GM12875 (cell line): ENCODE measurements around the gene YOD1.

ENCODE experiments used
- H3K4me3 ChIP-seq: one replicate; pipeline ENCODE4 v1.5.1; 2011; ENCODE audit warnings: low read depth, low read length, control low read depth
- TF ChIP-seq, protein P1 (sequence below): IDR thresholded peaks from 2 replicates; pipeline ENCODE4 v1.5.1; 2011; ENCODE audit warnings: low read depth, mild to moderate bottlenecking, control low read depth, inconsistent platforms, low read length, moderate library complexity, borderline replicate concordance; ENCODE audit not compliant: insufficient read depth

Gene YOD1

DNA sequence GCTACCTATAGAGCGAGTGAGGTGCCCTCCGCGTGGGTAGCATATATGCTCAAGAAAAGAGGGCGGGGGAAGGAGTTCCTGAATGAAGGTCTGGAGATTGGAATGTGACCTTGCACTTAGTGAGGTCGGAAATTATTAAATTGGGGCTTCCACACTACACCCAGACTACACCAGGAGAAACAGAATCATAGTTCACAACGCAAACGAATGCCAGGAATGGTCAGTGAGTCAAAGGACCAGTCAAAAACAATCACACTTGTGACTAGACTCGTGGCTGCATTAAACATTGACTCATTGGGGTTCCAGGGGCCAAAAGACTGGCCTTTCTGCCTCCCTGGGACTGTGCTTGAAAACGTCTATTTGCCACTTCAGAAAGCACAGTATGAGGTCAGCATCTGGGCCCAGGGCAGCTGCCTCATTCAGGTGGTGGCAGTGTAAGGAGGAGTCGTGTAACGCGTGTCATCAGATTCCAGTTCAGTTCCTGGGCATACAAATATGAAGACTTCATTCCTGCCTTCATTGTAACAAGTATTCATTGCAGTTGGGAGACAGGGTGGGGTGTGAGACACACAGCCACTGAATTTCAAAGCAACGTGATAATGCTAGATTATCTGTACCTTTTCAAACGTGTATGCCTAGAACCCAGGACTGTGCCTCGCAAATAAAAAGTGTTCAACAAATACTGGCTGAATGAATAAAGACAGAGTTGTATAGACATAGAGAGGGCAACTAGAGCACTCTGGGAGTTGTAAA lies at the start of gene YOD1:
Gene YOD1 (minus strand): TSS at position 18 of the 753 bp plus-strand sequence. CDS start 178 bp downstream, outside the sequence.
- TF ChIP-seq, protein P1, sequence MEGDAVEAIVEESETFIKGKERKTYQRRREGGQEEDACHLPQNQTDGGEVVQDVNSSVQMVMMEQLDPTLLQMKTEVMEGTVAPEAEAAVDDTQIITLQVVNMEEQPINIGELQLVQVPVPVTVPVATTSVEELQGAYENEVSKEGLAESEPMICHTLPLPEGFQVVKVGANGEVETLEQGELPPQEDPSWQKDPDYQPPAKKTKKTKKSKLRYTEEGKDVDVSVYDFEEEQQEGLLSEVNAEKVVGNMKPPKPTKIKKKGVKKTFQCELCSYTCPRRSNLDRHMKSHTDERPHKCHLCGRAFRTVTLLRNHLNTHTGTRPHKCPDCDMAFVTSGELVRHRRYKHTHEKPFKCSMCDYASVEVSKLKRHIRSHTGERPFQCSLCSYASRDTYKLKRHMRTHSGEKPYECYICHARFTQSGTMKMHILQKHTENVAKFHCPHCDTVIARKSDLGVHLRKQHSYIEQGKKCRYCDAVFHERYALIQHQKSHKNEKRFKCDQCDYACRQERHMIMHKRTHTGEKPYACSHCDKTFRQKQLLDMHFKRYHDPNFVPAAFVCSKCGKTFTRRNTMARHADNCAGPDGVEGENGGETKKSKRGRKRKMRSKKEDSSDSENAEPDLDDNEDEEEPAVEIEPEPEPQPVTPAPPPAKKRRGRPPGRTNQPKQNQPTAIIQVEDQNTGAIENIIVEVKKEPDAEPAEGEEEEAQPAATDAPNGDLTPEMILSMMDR = no peak
- H3K4me3 ChIP-seq = peak within 1 kb of the TSS; percentile 66

- no peak overlapping the region for H3K4me3 ChIP-seq
- TF ChIP-seq, protein P1 = no peak
These were observed 46.9 kb upstream of the YOD1 start for GRCh38 chr1:207097871-207098324.

GRCh38 chr1:207093944-207094343 lies 42.9 kb upstream of the YOD1 start:
- TF ChIP-seq, protein P1 = no peak
- no peak overlapping the region for H3K4me3 ChIP-seq

- H3K4me3 ChIP-seq = no peak overlapping the region
- TF ChIP-seq, protein P1 = no peak
These were observed 40.3 kb upstream of the YOD1 start for GRCh38 chr1:207091200-207091908.

- TF ChIP-seq, protein P1 = no peak
These were observed 38.8 kb upstream of the YOD1 start for GRCh38 chr1:207089627-207090355.

GRCh38 chr1:207088701-207089626 lies 38.0 kb upstream of the YOD1 start, which contains the start of gene C4BPB:
Gene C4BPB, plus strand, starts transcription at chr1:207088860. Its CDS starts 672 bp downstream, at chr1:207089532.
- no peak within 1 kb of the TSS for H3K4me3 ChIP-seq

More at GRCh38 chr1:207089627-207090355, 38.8 kb upstream of the YOD1 start:
- no peak overlapping the region for H3K4me3 ChIP-seq

More at GRCh38 chr1:207088701-207089626, 38.0 kb upstream of the YOD1 start, which contains the start of gene C4BPB:
- TF ChIP-seq, protein P1 = no peak
